Caco-2 (cell line): ENCODE measurements around the gene CORO7. TPM values are rescaled to one million over a fixed set of nuclear protein-coding genes. Genes with fewer than 3 reads are reported as not detected.

Source experiments
- BruUV-seq: library from RNA; stranded (reverse); fragments of 400-500 nt; replicated peaks from 2 replicates; lab custom pipeline; 2021; lab: Mats Ljungman, UMichigan
- CTCF ChIA-PET: fragments of 300-600 bp; sonication (Branson Sonifier 250); formaldehyde crosslinking; loops from one replicate; lab custom pipeline; 2022; ENCODE audit warnings: antibody characterized with exemption; lab: Charles Lee
- POLR2A ChIA-PET: fragments of 300-600 bp; sonication (Branson Sonifier 250); formaldehyde crosslinking; loops from one replicate; lab custom pipeline; 2022; ENCODE audit warnings: antibody characterized with exemption; lab: Charles Lee
- DNase-seq, 2 experiments: peaks; one replicate each; pipeline versions ENCODE4 v3.0.0 to v3.0.0-alpha.2; 2020 to 2022
- H3K27me3 ChIP-seq: replicated peaks from 2 replicates; pipeline ENCODE4 v1.6.0; 2011; ENCODE audit warnings: low read length; ENCODE audit not compliant: control insufficient read depth, insufficient read depth
- H3K36me3 ChIP-seq: 2 replicates; pipeline ENCODE4 v1.5.1; 2011; ENCODE audit warnings: low read length; ENCODE audit not compliant: control insufficient read depth, insufficient read depth
- H3K4me1 ChIP-seq: fragments of 250-450 bp; sonication (Bioruptor Pico); 2 replicates; pipeline ENCODE4 v1.5.1; 2020; ENCODE audit warnings: mild to moderate bottlenecking
- H3K4me3 ChIP-seq: 2 replicates; pipeline ENCODE4 v1.5.1; 2011; ENCODE audit warnings: low read depth, mild to moderate bottlenecking, control low read depth, low read length
- H3K9me3 ChIP-seq: fragments of 250-450 bp; sonication (Bioruptor Pico); 2 replicates; pipeline ENCODE4 v1.5.1; 2020; ENCODE audit warnings: mild to moderate bottlenecking, moderate library complexity
- H3K27ac Mint-ChIP-seq: one replicate; pipeline ENCODE4 v1.8.0; 2022; ENCODE audit warnings: mixed read lengths; ENCODE audit not compliant: unreplicated experiment
- H3K27me3 Mint-ChIP-seq: one replicate; pipeline ENCODE4 v1.8.0; 2022; ENCODE audit warnings: mixed read lengths; ENCODE audit not compliant: insufficient read depth, unreplicated experiment
- H3K36me3 Mint-ChIP-seq: one replicate; pipeline ENCODE4 v1.8.0; 2022; ENCODE audit warnings: mild to moderate bottlenecking, mixed read lengths; ENCODE audit not compliant: insufficient read depth, unreplicated experiment
- H3K4me1 Mint-ChIP-seq: one replicate; pipeline ENCODE4 v1.8.0; 2022; ENCODE audit warnings: low read depth, mixed read lengths; ENCODE audit not compliant: unreplicated experiment
- H3K4me3 Mint-ChIP-seq: one replicate; pipeline ENCODE4 v1.8.0; 2022; ENCODE audit warnings: mild to moderate bottlenecking, moderate library complexity, mixed read lengths; ENCODE audit not compliant: unreplicated experiment
- H3K9me3 Mint-ChIP-seq: one replicate; pipeline ENCODE4 v1.8.0; 2022; ENCODE audit warnings: mixed read lengths; ENCODE audit not compliant: unreplicated experiment
- intact Hi-C: fragments of 100-400 bp; cut with micrococcal nuclease; formaldehyde crosslinking; loops from one replicate; pipeline ENCODE4 v1.10.0; 2022; ENCODE audit not compliant: unreplicated experiment
- total RNA-seq: library from RNA; stranded (reverse); gene quantifications from 2 replicates; pipeline ENCODE4 v1.2.3, GENCODE V29; 2022
- TF ChIP-seq, protein P1 (sequence below), 2 experiments: fragments of 200-600 bp in 1 of 2; IDR thresholded peaks; 1 replicate in 1 of 2; 2 replicates in 1 of 2; pipeline versions ENCODE4 v1.5.1 to v1.8.0; 2011 to 2022; ENCODE audit warnings: antibody characterized with exemption in 1 of 2, control low read depth in 1 of 2, inconsistent platforms in 1 of 2, low read depth in 1 of 2, low read length in 1 of 2, mild to moderate bottlenecking in 1 of 2, moderate library complexity in 1 of 2; ENCODE audit not compliant: insufficient read depth in 1 of 2, severe bottlenecking in 1 of 2, unreplicated experiment in 1 of 2

The CORO7 gene
- total RNA-seq, 1 experiment from 2014 or later: 23.1 TPM

DNA sequence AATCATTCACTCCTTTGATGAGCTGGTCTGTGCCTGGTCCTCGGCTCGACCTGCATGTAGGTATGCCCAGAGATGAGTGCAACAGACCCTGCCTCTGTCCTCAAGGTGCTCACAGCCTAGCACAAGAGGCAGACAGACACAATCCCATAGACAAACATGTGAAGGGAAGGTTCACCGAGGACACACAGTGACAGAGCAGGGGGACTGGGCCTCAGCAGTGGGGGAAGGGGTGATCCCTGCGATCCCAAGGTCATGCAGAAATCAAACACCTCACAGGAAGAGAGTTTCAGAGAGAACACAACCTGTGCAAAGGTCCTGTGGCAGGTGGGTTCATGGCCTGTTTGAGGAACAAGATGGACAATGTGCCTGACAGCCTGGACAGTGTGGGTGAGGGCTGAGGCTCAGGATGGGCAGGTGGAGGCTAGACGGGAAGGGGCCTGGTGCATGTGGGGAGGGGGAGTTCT is 49.0 kb downstream of the CORO7 start:
- H3K9me3 ChIP-seq: no peaks in the 10 kb centered on the region
- Mint-ChIP-seq H3K4me1 (no peaks in the 10 kb centered on the region), H3K9me3 (no peaks in the 10 kb centered on the region), H3K27ac (no peak overlapping the region), H3K36me3 (no peaks in the 10 kb centered on the region), H3K4me3 (no peak overlapping the region), H3K27me3 (no peaks in the 10 kb centered on the region)
- DNase-seq: no peak
- no peaks in the 10 kb centered on the region for H3K36me3 ChIP-seq
- H3K27me3 ChIP-seq: no peaks in the 10 kb centered on the region
- no TSS peak for BruUV-seq
- H3K4me1 ChIP-seq: peaks cover 5% of the 10 kb centered on the region
- no peak overlapping the region for H3K4me3 ChIP-seq
- ChIA-PET POLR2A (no interaction called here), CTCF (no interaction called here)
- TF ChIP-seq, protein P1, sequence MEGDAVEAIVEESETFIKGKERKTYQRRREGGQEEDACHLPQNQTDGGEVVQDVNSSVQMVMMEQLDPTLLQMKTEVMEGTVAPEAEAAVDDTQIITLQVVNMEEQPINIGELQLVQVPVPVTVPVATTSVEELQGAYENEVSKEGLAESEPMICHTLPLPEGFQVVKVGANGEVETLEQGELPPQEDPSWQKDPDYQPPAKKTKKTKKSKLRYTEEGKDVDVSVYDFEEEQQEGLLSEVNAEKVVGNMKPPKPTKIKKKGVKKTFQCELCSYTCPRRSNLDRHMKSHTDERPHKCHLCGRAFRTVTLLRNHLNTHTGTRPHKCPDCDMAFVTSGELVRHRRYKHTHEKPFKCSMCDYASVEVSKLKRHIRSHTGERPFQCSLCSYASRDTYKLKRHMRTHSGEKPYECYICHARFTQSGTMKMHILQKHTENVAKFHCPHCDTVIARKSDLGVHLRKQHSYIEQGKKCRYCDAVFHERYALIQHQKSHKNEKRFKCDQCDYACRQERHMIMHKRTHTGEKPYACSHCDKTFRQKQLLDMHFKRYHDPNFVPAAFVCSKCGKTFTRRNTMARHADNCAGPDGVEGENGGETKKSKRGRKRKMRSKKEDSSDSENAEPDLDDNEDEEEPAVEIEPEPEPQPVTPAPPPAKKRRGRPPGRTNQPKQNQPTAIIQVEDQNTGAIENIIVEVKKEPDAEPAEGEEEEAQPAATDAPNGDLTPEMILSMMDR (IDR thresholded peaks at IDR 0.05; ENCODE audit: insufficient read depth in 1 of 2, low read depth in 1 of 2, low read length in 1 of 2, severe bottlenecking in 1 of 2, unreplicated experiment in 1 of 2): no peak
- intact Hi-C loops: no loop called here

DNA sequence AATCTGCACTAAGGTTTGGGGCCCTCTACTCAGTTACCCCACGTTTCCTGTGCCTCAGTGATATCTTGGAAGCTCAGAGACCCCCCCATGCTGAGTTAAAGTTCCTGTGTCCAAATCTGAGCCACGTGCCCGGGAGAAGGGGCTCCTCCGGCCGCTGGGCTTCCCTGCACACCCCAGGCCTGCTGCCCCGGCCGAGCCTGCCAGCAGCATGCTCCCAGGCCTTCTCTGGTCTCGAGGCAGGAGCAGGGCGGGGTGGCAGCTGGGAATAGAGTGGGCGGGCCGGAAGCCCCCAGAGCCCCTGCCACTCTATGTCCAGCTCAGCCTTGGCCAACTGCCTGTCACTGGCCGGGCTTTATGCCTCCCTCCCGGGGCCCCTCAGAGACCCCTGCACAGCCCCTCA is 50.4 kb downstream of the CORO7 start:
- H3K4me3 ChIP-seq: no peak overlapping the region
- POLR2A ChIA-PET: no interaction called here
- H3K4me1 Mint-ChIP-seq: no peaks in the 10 kb centered on the region
- CTCF ChIA-PET: no interaction called here
- H3K36me3 ChIP-seq: no peaks in the 10 kb centered on the region
- no TSS peak for BruUV-seq
- no peak for DNase-seq
- H3K27me3 Mint-ChIP-seq: no peaks in the 10 kb centered on the region
- no peaks in the 10 kb centered on the region for H3K9me3 ChIP-seq
- TF ChIP-seq, protein P1 (IDR thresholded peaks at IDR 0.05; ENCODE audit: insufficient read depth in 1 of 2, low read depth in 1 of 2, low read length in 1 of 2, severe bottlenecking in 1 of 2, unreplicated experiment in 1 of 2): no peak
- H3K4me3 Mint-ChIP-seq: no peak overlapping the region
- intact Hi-C loops: no loop called here
- H3K27me3 ChIP-seq: no peaks in the 10 kb centered on the region
- H3K9me3 Mint-ChIP-seq: no peaks in the 10 kb centered on the region
- no peaks in the 10 kb centered on the region for H3K4me1 ChIP-seq
- no peaks in the 10 kb centered on the region for H3K36me3 Mint-ChIP-seq
- H3K27ac Mint-ChIP-seq: no peak overlapping the region

DNA sequence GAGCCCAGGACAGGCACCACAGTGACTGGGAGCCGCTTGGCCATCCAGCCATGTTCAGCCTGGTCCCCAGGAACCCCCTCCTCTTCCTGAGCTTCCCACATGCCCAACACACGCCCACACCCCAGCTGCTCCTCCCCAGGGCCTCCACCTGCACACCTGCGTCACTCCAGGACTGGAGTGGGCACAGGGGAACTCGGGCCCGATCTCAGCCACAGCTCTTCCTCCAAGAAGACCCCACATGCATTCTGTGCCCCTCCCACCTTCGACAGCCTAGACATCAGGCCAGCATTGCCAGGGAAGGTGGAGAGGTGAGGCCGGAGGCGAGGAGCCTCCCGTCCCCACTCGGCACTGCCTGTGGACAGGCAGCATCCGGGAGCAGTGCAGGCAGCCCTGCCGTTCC is 50.8 kb downstream of the CORO7 start:
- no TSS peak for BruUV-seq
- ChIA-PET POLR2A (no interaction called here), CTCF (no interaction called here)
- no peaks in the 10 kb centered on the region for H3K27me3 Mint-ChIP-seq
- Histone ChIP-seq H3K9me3 (no peaks in the 10 kb centered on the region), H3K4me1 (no peaks in the 10 kb centered on the region), H3K4me3 (no peak overlapping the region), H3K36me3 (no peaks in the 10 kb centered on the region), H3K27me3 (no peaks in the 10 kb centered on the region)
- intact Hi-C loops: no loop called here
- H3K9me3 Mint-ChIP-seq: no peaks in the 10 kb centered on the region
- no peak overlapping the region for H3K27ac Mint-ChIP-seq
- H3K36me3 Mint-ChIP-seq: no peaks in the 10 kb centered on the region
- DNase-seq: no peak
- no peak overlapping the region for H3K4me3 Mint-ChIP-seq
- H3K4me1 Mint-ChIP-seq: no peaks in the 10 kb centered on the region
- TF ChIP-seq, protein P1 (IDR thresholded peaks at IDR 0.05; ENCODE audit: insufficient read depth in 1 of 2, low read depth in 1 of 2, low read length in 1 of 2, severe bottlenecking in 1 of 2, unreplicated experiment in 1 of 2): no peak
